PC-9 (cell line): Measurements from ENCODE around the gene ADAMTSL1.

Experiments
- EZH2 ChIP-seq: fragments of 200-600 bp; sonication (generic); IDR thresholded peaks from 2 replicates; pipeline ENCODE4 v1.8.0; 2017; ENCODE audit warnings: antibody characterized with exemption, low read depth
- TF ChIP-seq, protein P1 (sequence below): fragments of 200-600 bp; sonication (generic); conservative IDR thresholded peaks from 2 replicates; pipeline ENCODE4 v1.6.1; 2017; ENCODE audit warnings: mixed run types, antibody characterized with exemption, mild to moderate bottlenecking, moderate library complexity

DNA sequence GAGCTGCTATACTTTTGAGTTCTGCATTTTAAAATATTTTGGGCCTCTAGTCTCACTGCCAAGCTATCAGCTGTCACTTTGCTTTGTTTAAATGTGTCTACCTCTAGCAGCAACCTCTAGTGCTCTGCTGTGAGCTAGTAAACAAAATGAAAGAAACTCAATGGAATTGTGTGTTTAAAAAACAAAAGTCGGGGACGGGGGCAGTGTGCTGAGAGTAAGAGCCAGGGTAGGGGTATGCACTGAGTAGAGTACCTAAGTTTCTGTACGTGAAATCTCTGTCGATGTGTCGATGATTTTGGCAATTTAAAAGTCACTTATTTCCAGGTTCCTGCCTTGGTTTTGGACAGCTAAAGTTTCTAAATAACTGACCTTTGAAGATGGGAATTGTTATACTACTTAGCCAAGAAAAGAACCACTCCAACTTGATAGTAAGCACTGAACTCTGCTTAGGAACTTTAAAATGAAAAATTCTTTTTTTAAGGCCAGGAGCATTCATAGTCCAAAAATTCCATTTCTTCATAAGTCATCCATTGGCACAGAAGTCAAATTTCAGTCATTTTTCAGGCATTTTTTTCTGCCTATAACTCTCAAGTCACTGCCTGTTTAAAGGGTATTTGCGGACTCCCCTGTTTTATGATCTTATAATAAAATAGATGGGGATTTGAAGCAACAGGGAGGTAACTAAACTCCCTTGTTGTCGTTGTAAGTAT lies 447.6 kb downstream of the ADAMTSL1 start:
- TF ChIP-seq EZH2, result no peak
- TF ChIP-seq, protein P1, sequence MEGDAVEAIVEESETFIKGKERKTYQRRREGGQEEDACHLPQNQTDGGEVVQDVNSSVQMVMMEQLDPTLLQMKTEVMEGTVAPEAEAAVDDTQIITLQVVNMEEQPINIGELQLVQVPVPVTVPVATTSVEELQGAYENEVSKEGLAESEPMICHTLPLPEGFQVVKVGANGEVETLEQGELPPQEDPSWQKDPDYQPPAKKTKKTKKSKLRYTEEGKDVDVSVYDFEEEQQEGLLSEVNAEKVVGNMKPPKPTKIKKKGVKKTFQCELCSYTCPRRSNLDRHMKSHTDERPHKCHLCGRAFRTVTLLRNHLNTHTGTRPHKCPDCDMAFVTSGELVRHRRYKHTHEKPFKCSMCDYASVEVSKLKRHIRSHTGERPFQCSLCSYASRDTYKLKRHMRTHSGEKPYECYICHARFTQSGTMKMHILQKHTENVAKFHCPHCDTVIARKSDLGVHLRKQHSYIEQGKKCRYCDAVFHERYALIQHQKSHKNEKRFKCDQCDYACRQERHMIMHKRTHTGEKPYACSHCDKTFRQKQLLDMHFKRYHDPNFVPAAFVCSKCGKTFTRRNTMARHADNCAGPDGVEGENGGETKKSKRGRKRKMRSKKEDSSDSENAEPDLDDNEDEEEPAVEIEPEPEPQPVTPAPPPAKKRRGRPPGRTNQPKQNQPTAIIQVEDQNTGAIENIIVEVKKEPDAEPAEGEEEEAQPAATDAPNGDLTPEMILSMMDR, result no peak
